ENCODE measurements around the gene SOX6.

- TF ChIP-seq POLR2AphosphoS5 (IDR thresholded peaks at IDR 0.05) = no peak
- TF ChIP-seq CTCF (IDR thresholded peaks at IDR 0.05) = no peak
- TF ChIP-seq POLR2A (IDR thresholded peaks at IDR 0.05) = no peak
Observed at GRCh38 chr11:16261836-16262644, 94.3 kb downstream of the SOX6 start.
